ENCODE data around the gene LYPD8. TPM values are rescaled to one million over a fixed set of nuclear protein-coding genes. Genes with fewer than 3 reads are reported as not detected.

The LYPD8 gene
- total and polyA plus RNA-seq, 9 of the 15 experiments (the other 6 are each of a cell fraction or from before 2014, with no cell fraction given), result 0.50 to 2.1 (median 1.3) TPM

DNA sequence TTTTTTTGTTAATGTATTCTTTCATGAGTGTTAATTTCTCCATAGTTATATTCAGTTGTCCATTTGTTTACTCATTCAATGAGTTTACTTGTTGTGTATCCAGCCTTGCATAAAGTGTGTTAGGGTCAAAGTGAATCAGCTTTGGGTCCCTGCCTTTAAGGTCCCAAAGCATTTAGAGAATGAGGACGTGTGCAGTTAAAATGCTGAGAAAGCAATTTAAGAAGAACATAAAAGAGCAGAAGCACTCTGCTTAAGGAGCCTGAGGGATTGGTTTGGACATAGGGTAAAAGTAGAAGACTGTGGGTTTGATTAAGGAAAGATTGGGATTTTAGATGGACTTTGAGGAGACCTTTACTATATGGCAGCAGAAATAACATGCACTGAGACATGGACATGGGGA is 56.5 kb downstream of the LYPD8 start:
- Histone ChIP-seq H3K36me3 (ENCODE audit: control insufficient read depth, insufficient read depth, low read length) (no peaks in the 10 kb centered on the region), H3K4me3 (no peak overlapping the region), H3K9ac (ENCODE audit: insufficient read depth in 1 of 2, low read depth in 2 of 2, low read length in 2 of 2) (no peak overlapping the region), H3K27me3 (ENCODE audit: control insufficient read depth in 2 of 2, insufficient read depth in 2 of 2, low read length in 2 of 2) (no peaks in the 10 kb centered on the region), H3K27ac (ENCODE audit: extremely low read depth, low read depth, low read length) (no peak overlapping the region), H2AFZ (ENCODE audit: low read depth, low read length) (no peak overlapping the region), H3K79me2 (ENCODE audit: control insufficient read depth, insufficient read depth, low read length) (no peaks in the 10 kb centered on the region), H3K4me2 (ENCODE audit: insufficient read depth, low read length) (no peak overlapping the region), H3K9me3 (replicated peaks; ENCODE audit: control insufficient read depth, insufficient read depth, low read depth, low read length) (no peaks in the 10 kb centered on the region), H3K4me1 (replicated peaks in 1 of 2; ENCODE audit: control insufficient read depth in 2 of 2, insufficient read depth in 2 of 2, low read length in 2 of 2) (no peaks in the 10 kb centered on the region), H3K9me1 (ENCODE audit: control insufficient read depth, insufficient read depth, low read length) (no peaks in the 10 kb centered on the region), H4K20me1 (replicated peaks; ENCODE audit: control insufficient read depth, insufficient read depth, low read length) (no peaks in the 10 kb centered on the region)
- CTCF ChIA-PET (ENCODE audit: low intra/inter-chr PET ratio), result no interaction called here
- intact Hi-C loops (cut with micrococcal nuclease) (no loop called here), in situ Hi-C loops (cut with MboI) (no loop called here)
- TF ChIP-seq MAFG (tag; conservative IDR thresholded peaks at IDR 0.05) (peak; percentile 59), C11orf30 (IDR thresholded peaks at IDR 0.05; ENCODE audit: low read depth) (peak; percentile 53; the same call in 1 of the 2 replicates), MAFK (IDR thresholded peaks at IDR 0.05; ENCODE audit: low read length) (0 out of 2 replicates have a peak, but pooled peaks have one; percentile 9), MAFF (IDR thresholded peaks at IDR 0.05; ENCODE audit: low read length) (peak; percentile 51), JUNB (CRISPR knock-in tag; conservative IDR thresholded peaks at IDR 0.05) (no peak), ZNF316 (IDR thresholded peaks at IDR 0.05) (peak; percentile 73), HEY1 (CRISPR knock-in tag; IDR thresholded peaks at IDR 0.05; ENCODE audit: borderline replicate concordance) (no peak)
- BruUV-seq (replicated peaks), result no TSS peak
- ATAC-seq (no peak), DNase-seq (ENCODE audit: extremely low read depth in 1 of 4, low spot score in 3 of 4) (no peak), FAIRE-seq (no peak)
- 0% methylated on average over 1 of the region's 1 CpG for WGBS (ENCODE audit: insufficient coverage, low coverage, missing lambda C conversion rate)
- POLR2A ChIA-PET, result no interaction called here

DNA sequence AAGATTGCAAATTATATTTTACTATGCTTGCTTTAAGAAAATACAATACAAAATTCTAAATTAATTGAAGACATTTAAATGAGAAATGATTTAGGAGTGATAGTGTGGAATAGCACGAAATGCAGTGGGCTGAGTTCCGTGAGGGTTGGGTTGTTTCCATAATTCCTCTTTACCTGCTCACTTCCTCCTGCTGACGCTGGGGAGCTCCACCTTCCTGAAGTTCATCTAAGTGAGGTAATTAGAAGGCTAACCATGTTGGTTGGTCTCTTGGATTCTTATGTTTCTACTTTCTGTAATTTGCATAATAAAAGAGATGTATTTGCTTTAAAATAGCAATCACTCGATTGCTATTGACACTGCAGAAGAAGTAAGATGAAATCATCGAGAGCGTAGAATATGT is 57.7 kb downstream of the LYPD8 start:
- CTCF ChIA-PET (ENCODE audit: low intra/inter-chr PET ratio), result no interaction called here
- H2AFZ ChIP-seq (ENCODE audit: low read depth, low read length), result no peak overlapping the region

More for the DNA sequence above, 57.7 kb downstream of the LYPD8 start:
- TF ChIP-seq RAD21 (CRISPR knock-in tag; conservative IDR thresholded peaks at IDR 0.05 in 1 of 2, IDR thresholded peaks at IDR 0.05 in 1 of 2) (peak in 1 of 2 experiments; percentile 43; a peak in 2 of 4 replicates), ZNF507 (tag; conservative IDR thresholded peaks at IDR 0.05) (no peak)
- TF ChIP-seq, protein P1, sequence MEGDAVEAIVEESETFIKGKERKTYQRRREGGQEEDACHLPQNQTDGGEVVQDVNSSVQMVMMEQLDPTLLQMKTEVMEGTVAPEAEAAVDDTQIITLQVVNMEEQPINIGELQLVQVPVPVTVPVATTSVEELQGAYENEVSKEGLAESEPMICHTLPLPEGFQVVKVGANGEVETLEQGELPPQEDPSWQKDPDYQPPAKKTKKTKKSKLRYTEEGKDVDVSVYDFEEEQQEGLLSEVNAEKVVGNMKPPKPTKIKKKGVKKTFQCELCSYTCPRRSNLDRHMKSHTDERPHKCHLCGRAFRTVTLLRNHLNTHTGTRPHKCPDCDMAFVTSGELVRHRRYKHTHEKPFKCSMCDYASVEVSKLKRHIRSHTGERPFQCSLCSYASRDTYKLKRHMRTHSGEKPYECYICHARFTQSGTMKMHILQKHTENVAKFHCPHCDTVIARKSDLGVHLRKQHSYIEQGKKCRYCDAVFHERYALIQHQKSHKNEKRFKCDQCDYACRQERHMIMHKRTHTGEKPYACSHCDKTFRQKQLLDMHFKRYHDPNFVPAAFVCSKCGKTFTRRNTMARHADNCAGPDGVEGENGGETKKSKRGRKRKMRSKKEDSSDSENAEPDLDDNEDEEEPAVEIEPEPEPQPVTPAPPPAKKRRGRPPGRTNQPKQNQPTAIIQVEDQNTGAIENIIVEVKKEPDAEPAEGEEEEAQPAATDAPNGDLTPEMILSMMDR (IDR thresholded peaks at IDR 0.05 in 2 of 3, conservative IDR thresholded peaks at IDR 0.05 in 1 of 3; ENCODE audit: insufficient read depth in 2 of 3, low read depth in 1 of 3, low read length in 3 of 3), result 0 out of 6 replicates have a peak, but pooled peaks of 1 of the 3 experiments have one; percentile 19
- POLR2A ChIA-PET, result no interaction called here
- no peak for DNase-seq (ENCODE audit: extremely low read depth in 1 of 4, low spot score in 3 of 4)
- Histone ChIP-seq H3K27me3 (ENCODE audit: control insufficient read depth in 2 of 2, insufficient read depth in 2 of 2, low read length in 2 of 2) (no peaks in the 10 kb centered on the region), H4K20me1 (replicated peaks; ENCODE audit: control insufficient read depth, insufficient read depth, low read length) (no peaks in the 10 kb centered on the region), H3K4me3 (no peak overlapping the region), H3K4me1 (replicated peaks in 1 of 2; ENCODE audit: control insufficient read depth in 2 of 2, insufficient read depth in 2 of 2, low read length in 2 of 2) (no peaks in the 10 kb centered on the region), H3K36me3 (ENCODE audit: control insufficient read depth, insufficient read depth, low read length) (no peaks in the 10 kb centered on the region), H3K79me2 (ENCODE audit: control insufficient read depth, insufficient read depth, low read length) (no peaks in the 10 kb centered on the region), H3K9me1 (ENCODE audit: control insufficient read depth, insufficient read depth, low read length) (no peaks in the 10 kb centered on the region), H3K27ac (ENCODE audit: extremely low read depth, low read depth, low read length) (no peak overlapping the region), H3K9ac (ENCODE audit: insufficient read depth in 1 of 2, low read depth in 2 of 2, low read length in 2 of 2) (no peak overlapping the region), H3K4me2 (ENCODE audit: insufficient read depth, low read length) (no peak overlapping the region), H3K9me3 (replicated peaks; ENCODE audit: control insufficient read depth, insufficient read depth, low read depth, low read length) (no peaks in the 10 kb centered on the region)
- peak; percentile 53; the same call in 1 of the 3 replicates for ATAC-seq
- BruUV-seq (replicated peaks), result no TSS peak
- no peak for FAIRE-seq
- intact Hi-C loops (cut with micrococcal nuclease) (loop anchor here (1.0 kb wide), 1 partner anchor 109 kb away; no protein-coding TSS in a partner anchor), in situ Hi-C loops (cut with MboI) (no loop called here)
- 2% methylated on average over 6 of the region's 6 CpGs for WGBS (ENCODE audit: insufficient coverage, low coverage, missing lambda C conversion rate)

Data from K562 (cell line).